Embryonic facial prominence (tissue), 1 donor: Measurements from ENCODE around the gene PPP3CA.
"Not testable (repeated sequence)": the region's sequence is repeated elsewhere in the genome, so short reads cannot be mapped to it uniquely, and the experiment has no call there.

ENCODE experiments used
- DNase-seq: peaks from one replicate; pipeline ENCODE4 v3.0.0-alpha.2; 2016; ENCODE audit errors: extremely low spot score

Gene PPP3CA

GRCh38 chr4:101102114-101102742 is 245.1 kb downstream of the PPP3CA start:
- DNase-seq, result peak; percentile 47

GRCh38 chr4:101101072-101101471 is 246.3 kb downstream of the PPP3CA start:
- DNase-seq, result no peak

GRCh38 chr4:101098666-101099400 is 248.5 kb downstream of the PPP3CA start:
- DNase-seq, result no peak

GRCh38 chr4:101092609-101093008 is 254.7 kb downstream of the PPP3CA start:
- not testable (repeated sequence) for DNase-seq

GRCh38 chr4:101089168-101089567 is 258.2 kb downstream of the PPP3CA start:
- DNase-seq, result no peak

GRCh38 chr4:101086801-101087586 is 260.3 kb downstream of the PPP3CA start:
- DNase-seq, result no peak

- no peak for DNase-seq
Measured at GRCh38 chr4:101083131-101083530, 264.2 kb downstream of the PPP3CA start.

- no peak for DNase-seq
Measured at GRCh38 chr4:101081695-101082369, 265.5 kb downstream of the PPP3CA start.

GRCh38 chr4:101081166-101081565 is 266.2 kb downstream of the PPP3CA start:
- DNase-seq, result no peak

- no peak for DNase-seq
Measured at GRCh38 chr4:101078950-101079349, 268.4 kb downstream of the PPP3CA start.

- no peak for DNase-seq
Measured at GRCh38 chr4:101076032-101076431, 271.3 kb downstream of the PPP3CA start.

GRCh38 chr4:101075536-101075935 is 271.8 kb downstream of the PPP3CA start:
- DNase-seq, result no peak

GRCh38 chr4:101074326-101074725 is 273.0 kb downstream of the PPP3CA start:
- no peak for DNase-seq

GRCh38 chr4:101071241-101071640 is 276.1 kb downstream of the PPP3CA start:
- no peak for DNase-seq

GRCh38 chr4:101068115-101068514 is 279.2 kb downstream of the PPP3CA start:
- no peak for DNase-seq

GRCh38 chr4:101067383-101067782 is 279.9 kb downstream of the PPP3CA start:
- no peak for DNase-seq

GRCh38 chr4:101066626-101067170 is 280.6 kb downstream of the PPP3CA start:
- DNase-seq, result no peak

- DNase-seq, result no peak
Measured at GRCh38 chr4:101065935-101066485, 281.3 kb downstream of the PPP3CA start.

- no peak for DNase-seq
Measured at GRCh38 chr4:101065346-101065745, 282.0 kb downstream of the PPP3CA start.

GRCh38 chr4:101064541-101065180 is 282.7 kb downstream of the PPP3CA start:
- no peak for DNase-seq

GRCh38 chr4:101055392-101055791 is 291.9 kb downstream of the PPP3CA start:
- no peak for DNase-seq
